Thoracic aorta (tissue), 2 donors: ENCODE data around the gene IGSF9B. TPM values are rescaled to one million over a fixed set of nuclear protein-coding genes. Genes with fewer than 3 reads are reported as not detected.

Source experiments
- ATAC-seq: fragments of 150-250 bp; one replicate; pipeline ENCODE4 v1.8.0; 2017; ENCODE audit warnings: low read depth; ENCODE audit not compliant: insufficient number of reproducible peaks, low FRiP score
- DNase-seq: peaks from one replicate; pipeline ENCODE4 v3.0.0-alpha.2; 2020; ENCODE audit warnings: low spot score
- H3K27ac ChIP-seq, 2 donors: fragments of 200-600 bp; sonication (generic); 1 replicate in 1 of 2; 2 replicates in 1 of 2; pipeline ENCODE4 v1.5.1; 2016; ENCODE audit warnings: mild to moderate bottlenecking in 2 of 2, moderate library complexity in 2 of 2
- H3K27me3 ChIP-seq: fragments of 200-600 bp; sonication (generic); replicated peaks from 2 replicates; pipeline ENCODE4 v1.6.0; 2016; ENCODE audit warnings: mild to moderate bottlenecking; ENCODE audit not compliant: insufficient read depth
- H3K36me3 ChIP-seq: fragments of 200-600 bp; sonication (generic); one replicate; pipeline ENCODE4 v1.5.1; 2016
- H3K4me1 ChIP-seq, 2 donors: fragments of 200-600 bp; sonication (generic); 1 replicate in 1 of 2; 2 replicates in 1 of 2; pipeline versions ENCODE4 v1.5.1 to v1.6.0; 2016; ENCODE audit warnings: low read depth in 2 of 2, mild to moderate bottlenecking in 1 of 2; ENCODE audit not compliant: control insufficient read depth in 1 of 2
- H3K4me3 ChIP-seq: fragments of 200-600 bp; sonication (generic); 2 replicates; pipeline ENCODE4 v1.5.1; 2016; ENCODE audit warnings: mild to moderate bottlenecking
- H3K9me3 ChIP-seq: fragments of 200-600 bp; sonication (generic); 2 replicates; pipeline ENCODE4 v1.5.1; 2016
- total RNA-seq, 2 donors: library from RNA; depleted of rRNA; stranded (reverse); fragments of >200 nt; gene quantifications; one replicate each; pipeline versions ENCODE4 v1.1.0 to v1.2.3, GENCODE V29; 2016
- TF ChIP-seq, protein P1 (sequence below): fragments of 200-600 bp; sonication (generic); IDR thresholded peaks from one replicate; pipeline ENCODE4 v1.5.1; 2019; ENCODE audit warnings: antibody characterized with exemption

IGSF9B gene
- total RNA-seq, 2 donors from 2014 or later = 67.1 to 77.2 TPM

DNA sequence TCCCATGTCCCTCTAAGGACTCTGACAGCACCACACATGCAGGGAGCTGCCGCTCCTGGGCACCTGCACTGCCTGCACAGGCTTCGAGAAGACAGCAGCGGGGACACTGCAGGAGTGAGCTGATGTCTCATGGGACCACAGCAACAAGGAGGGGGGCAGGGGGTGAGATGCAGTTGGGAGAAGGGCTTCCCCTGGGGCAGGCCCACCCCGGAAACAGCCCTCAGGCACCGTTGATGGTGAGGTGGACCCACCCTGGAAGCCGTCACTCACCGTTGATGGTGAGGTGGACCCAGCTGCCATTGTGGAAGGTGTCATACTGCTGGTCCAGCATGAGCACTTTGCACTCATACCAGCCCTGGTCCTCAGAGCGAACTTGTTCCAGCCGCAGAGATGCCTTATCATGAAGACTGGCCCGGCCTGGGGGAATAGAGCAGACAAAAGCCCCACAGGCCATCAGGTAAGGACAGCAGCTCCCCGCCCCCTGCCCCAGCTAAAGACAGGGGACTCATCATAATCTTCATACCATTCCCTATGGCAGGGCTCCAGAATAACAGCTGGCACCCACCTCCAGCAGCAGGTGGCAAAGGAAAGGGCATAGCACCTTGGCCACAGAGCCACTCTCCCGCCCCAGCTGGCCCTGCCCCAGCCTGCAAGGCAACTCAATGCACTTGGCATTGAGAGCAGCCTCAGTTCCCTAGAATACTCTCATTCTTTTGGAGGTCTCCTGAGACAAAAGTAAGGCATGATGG lies 12.6 kb downstream of the IGSF9B start:
- no peaks in the 10 kb centered on the region for H3K27me3 ChIP-seq
- DNase-seq (no peak), ATAC-seq (no peak)
- no peak overlapping the region for H3K27ac ChIP-seq
- H3K9me3 ChIP-seq = no peaks in the 10 kb centered on the region
- H3K36me3 ChIP-seq = peaks cover 20% of the 10 kb centered on the region
- H3K4me3 ChIP-seq = no peak overlapping the region
- H3K4me1 ChIP-seq = peaks cover 27 to 43% of the 10 kb centered on the region in 2 donors
- TF ChIP-seq, protein P1, sequence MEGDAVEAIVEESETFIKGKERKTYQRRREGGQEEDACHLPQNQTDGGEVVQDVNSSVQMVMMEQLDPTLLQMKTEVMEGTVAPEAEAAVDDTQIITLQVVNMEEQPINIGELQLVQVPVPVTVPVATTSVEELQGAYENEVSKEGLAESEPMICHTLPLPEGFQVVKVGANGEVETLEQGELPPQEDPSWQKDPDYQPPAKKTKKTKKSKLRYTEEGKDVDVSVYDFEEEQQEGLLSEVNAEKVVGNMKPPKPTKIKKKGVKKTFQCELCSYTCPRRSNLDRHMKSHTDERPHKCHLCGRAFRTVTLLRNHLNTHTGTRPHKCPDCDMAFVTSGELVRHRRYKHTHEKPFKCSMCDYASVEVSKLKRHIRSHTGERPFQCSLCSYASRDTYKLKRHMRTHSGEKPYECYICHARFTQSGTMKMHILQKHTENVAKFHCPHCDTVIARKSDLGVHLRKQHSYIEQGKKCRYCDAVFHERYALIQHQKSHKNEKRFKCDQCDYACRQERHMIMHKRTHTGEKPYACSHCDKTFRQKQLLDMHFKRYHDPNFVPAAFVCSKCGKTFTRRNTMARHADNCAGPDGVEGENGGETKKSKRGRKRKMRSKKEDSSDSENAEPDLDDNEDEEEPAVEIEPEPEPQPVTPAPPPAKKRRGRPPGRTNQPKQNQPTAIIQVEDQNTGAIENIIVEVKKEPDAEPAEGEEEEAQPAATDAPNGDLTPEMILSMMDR = no peak

DNA sequence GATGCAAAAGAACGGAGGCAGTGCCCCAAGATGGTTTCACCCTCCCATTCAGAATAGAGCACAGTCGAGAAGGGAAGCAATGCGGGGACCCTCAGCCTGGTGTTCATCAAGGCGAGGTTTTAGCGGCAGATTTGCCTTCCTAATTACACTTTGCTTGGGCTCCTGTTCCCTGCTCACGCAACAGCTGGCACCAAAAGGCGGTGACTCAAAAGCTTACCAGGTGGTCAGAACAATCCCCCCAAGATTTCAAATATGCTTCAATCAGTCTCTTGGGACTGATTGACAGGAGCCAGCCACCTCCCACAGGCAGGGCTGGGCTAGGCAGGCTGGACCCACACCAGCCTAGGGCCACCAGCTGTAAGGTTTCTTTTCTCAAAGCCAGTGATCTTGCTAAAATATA lies 14.2 kb downstream of the IGSF9B start:
- H3K36me3 ChIP-seq = peaks cover 22% of the 10 kb centered on the region
- no peak for DNase-seq
- H3K27me3 ChIP-seq = no peaks in the 10 kb centered on the region
- peaks cover 18 to 28% of the 10 kb centered on the region in 2 donors for H3K4me1 ChIP-seq
- H3K9me3 ChIP-seq = no peaks in the 10 kb centered on the region
- H3K27ac ChIP-seq = no peak overlapping the region
- no peak for ATAC-seq
- TF ChIP-seq, protein P1 = no peak
- no peak overlapping the region for H3K4me3 ChIP-seq

DNA sequence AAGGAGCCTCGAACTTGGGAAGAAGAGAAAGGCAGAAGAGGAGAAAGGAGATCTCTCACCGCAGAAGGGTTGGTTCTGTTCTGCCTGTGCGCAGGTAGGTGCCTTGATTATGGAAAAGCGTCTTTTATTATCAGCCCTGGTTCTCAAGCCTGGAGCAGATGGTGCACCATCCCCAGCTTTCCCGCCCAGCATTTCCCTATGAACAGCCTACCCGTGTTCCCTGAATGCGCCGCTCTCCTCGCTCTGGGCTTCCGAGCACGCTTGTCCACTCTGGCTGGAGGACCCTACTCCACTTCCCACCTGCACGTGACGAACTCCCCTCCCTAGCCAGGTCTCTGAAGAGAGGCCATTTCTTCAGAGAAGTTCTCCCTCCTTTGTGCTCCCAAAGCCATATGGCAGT lies 15.2 kb downstream of the IGSF9B start:
- Histone ChIP-seq H3K36me3 (peaks cover 32% of the 10 kb centered on the region), H3K27me3 (no peaks in the 10 kb centered on the region), H3K4me3 (no peak overlapping the region), H3K4me1 (peaks cover 10 to 18% of the 10 kb centered on the region in 2 donors), H3K9me3 (no peaks in the 10 kb centered on the region), H3K27ac (no peak overlapping the region)
- DNase-seq (no peak), ATAC-seq (no peak)
- TF ChIP-seq, protein P1 = no peak

DNA sequence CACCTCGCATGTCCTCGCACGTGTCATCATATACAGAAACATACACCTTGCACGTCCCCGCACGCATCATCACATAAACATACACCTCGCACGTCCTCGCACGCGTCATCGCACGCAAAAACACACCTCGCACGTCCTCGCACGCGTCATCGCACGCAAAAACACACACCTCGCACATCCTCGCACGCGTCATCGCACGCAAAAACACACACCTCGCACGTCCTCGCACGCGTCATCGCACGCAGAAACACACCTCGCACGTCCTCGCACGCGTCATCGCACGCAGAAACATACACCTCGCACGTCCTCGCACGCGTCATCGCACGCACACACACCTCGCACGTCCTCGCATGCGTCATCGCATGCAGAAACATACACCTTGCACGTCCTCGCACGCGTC lies 16.7 kb downstream of the IGSF9B start:
- ATAC-seq (no peak), DNase-seq (no peak)
- H3K4me1 ChIP-seq = peaks cover 0 to 2% of the 10 kb centered on the region in 2 donors
- no peaks in the 10 kb centered on the region for H3K27me3 ChIP-seq
- no peaks in the 10 kb centered on the region for H3K9me3 ChIP-seq
- H3K36me3 ChIP-seq = peaks cover 44% of the 10 kb centered on the region
- H3K4me3 ChIP-seq = no peak overlapping the region
- TF ChIP-seq, protein P1 = no peak
- no peak overlapping the region for H3K27ac ChIP-seq

DNA sequence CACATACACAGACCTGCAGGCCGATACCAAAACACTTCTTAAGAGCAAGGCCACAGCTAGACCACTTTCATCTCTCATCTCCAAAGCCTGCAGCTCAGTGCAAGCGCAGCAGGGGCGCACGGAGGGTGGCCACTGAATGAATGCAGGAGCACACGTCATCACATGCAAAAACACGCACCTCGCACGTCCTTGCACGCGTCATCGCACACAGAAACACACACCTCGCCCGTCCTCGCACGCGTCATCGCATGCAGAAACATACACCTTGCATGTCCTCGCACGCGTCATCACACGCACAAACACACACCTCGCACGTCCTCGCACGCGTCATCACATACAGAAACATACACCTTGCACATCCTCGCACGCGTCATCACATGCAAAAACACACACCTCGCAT lies 17.2 kb downstream of the IGSF9B start:
- no peak for ATAC-seq
- no peak for DNase-seq
- Histone ChIP-seq H3K9me3 (no peaks in the 10 kb centered on the region), H3K27me3 (no peaks in the 10 kb centered on the region), H3K27ac (no peak overlapping the region), H3K4me1 (no peaks in the 10 kb centered on the region), H3K36me3 (peaks cover 48% of the 10 kb centered on the region), H3K4me3 (no peak overlapping the region)
- TF ChIP-seq, protein P1 = no peak
